Measurements from ENCODE around the gene BABAM2.
"Not testable (repeated sequence)": the region's sequence is repeated elsewhere in the genome, so short reads cannot be mapped to it uniquely, and the experiment has no call there.

Gene BABAM2

GRCh38 chr2:28103611-28104010 is 213.1 kb downstream of the BABAM2 start:
- DNase-seq (ENCODE audit: insufficient read length, low spot score) (no peak), FAIRE-seq (no peak)
- no peak for TF ChIP-seq CTCF (IDR thresholded peaks at IDR 0.05; ENCODE audit: insufficient read depth, missing control alignments)

GRCh38 chr2:28108143-28108542 is 217.6 kb downstream of the BABAM2 start:
- FAIRE-seq, result no peak
- no peak for TF ChIP-seq CTCF (IDR thresholded peaks at IDR 0.05; ENCODE audit: insufficient read depth, missing control alignments)
- no peak for DNase-seq (ENCODE audit: insufficient read length, low spot score)

- not testable (repeated sequence) for DNase-seq (ENCODE audit: insufficient read length, low spot score); FAIRE-seq
Measured at GRCh38 chr2:28113771-28114170, 223.2 kb downstream of the BABAM2 start.

- FAIRE-seq (no peak), DNase-seq (ENCODE audit: insufficient read length, low spot score) (no peak)
- TF ChIP-seq CTCF (IDR thresholded peaks at IDR 0.05; ENCODE audit: insufficient read depth, missing control alignments), result no peak
Measured at GRCh38 chr2:28117104-28117596, 226.6 kb downstream of the BABAM2 start.

GRCh38 chr2:28119631-28120030 is 229.1 kb downstream of the BABAM2 start:
- FAIRE-seq (no peak), DNase-seq (ENCODE audit: insufficient read length, low spot score) (no peak)
- TF ChIP-seq CTCF (IDR thresholded peaks at IDR 0.05; ENCODE audit: insufficient read depth, missing control alignments), result no peak

- no peak for FAIRE-seq
- TF ChIP-seq CTCF (IDR thresholded peaks at IDR 0.05; ENCODE audit: insufficient read depth, missing control alignments), result no peak
- DNase-seq (ENCODE audit: insufficient read length, low spot score), result no peak
Measured at GRCh38 chr2:28128281-28128950, 237.9 kb downstream of the BABAM2 start.

GRCh38 chr2:28129955-28130695 is 239.6 kb downstream of the BABAM2 start:
- FAIRE-seq (no peak), DNase-seq (ENCODE audit: insufficient read length, low spot score) (no peak)
- no peak for TF ChIP-seq CTCF (IDR thresholded peaks at IDR 0.05; ENCODE audit: insufficient read depth, missing control alignments)
